ENCODE data around the gene GUCA2A. TPM values are rescaled to one million over a fixed set of nuclear protein-coding genes. Genes with fewer than 3 reads are reported as not detected.

Gene GUCA2A
- total RNA-seq, 1 experiment from 2014 or later, result not detected

- DNase-seq (ENCODE audit: low read depth), result no peak
- in situ Hi-C loops (cut with HindIII; ENCODE audit: low pct_unique_long_range_greater_than_20kb, low sequenced_read_pairs), result no loop called here
Observed at GRCh38 chr1:42179900-42180329, 15.4 kb upstream of the GUCA2A start.

GRCh38 chr1:42179275-42179674, 14.7 kb upstream of the GUCA2A start:
- no peak for DNase-seq (ENCODE audit: low read depth)

DNA sequence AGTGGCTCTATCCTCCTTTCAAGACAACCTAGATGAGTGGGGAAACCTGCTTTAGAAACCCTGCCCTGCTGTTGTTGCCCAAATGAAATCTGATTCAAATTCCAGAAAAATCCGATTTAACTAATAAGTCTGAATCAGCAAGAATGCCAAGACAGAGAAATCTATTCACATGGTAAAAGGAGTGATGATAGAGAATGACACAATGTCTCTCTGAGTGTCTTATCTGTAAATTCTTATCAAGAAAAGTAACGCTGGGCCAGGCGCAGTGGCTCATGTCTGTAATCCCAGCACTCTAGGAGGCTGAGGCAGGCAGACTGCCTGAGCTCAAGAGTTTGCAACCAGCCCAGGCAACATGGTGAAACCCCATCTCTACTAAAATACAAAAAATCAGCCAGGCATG, 13.7 kb upstream of the GUCA2A start:
- in situ Hi-C loops (cut with HindIII; ENCODE audit: low pct_unique_long_range_greater_than_20kb, low sequenced_read_pairs), result no loop called here
- DNase-seq (ENCODE audit: low read depth), result no peak

More at GRCh38 chr1:42179275-42179674, 14.7 kb upstream of the GUCA2A start:
- in situ Hi-C loops (cut with HindIII; ENCODE audit: low pct_unique_long_range_greater_than_20kb, low sequenced_read_pairs), result no loop called here

GRCh38 chr1:42177541-42177981, 13.0 kb upstream of the GUCA2A start:
- peak; percentile 33 for DNase-seq (ENCODE audit: low read depth)
- in situ Hi-C loops (cut with HindIII; ENCODE audit: low pct_unique_long_range_greater_than_20kb, low sequenced_read_pairs), result no loop called here

DNA sequence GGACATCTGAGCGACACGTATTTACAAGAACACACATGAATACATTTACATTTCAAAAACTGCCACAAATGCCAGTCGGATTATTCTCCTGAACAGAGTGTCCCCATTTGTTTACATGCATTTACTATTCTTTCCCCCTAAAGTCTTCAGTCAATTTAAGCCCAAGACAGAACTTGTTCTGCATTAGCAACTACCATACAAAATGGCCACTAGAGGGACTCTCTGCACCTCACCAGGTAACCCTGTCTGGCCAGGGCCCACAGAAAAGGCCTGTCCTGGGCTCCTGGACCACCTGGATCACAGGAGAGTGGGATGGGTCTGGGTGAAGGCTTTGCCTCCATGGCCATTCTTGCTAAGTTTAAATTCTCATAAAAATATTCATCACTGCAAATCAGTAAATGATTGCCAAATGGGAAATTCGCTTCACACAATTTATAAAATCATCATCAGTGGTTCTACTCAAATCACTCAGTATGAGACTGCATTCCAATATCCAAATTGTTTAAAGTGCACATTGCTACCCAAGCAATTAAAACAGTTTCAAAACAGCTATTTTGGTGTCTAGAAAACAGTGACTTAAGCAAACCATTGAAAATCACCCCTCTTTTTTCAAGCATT, 12.5 kb upstream of the GUCA2A start:
- DNase-seq (ENCODE audit: low read depth), result peak; percentile 30
- in situ Hi-C loops (cut with HindIII; ENCODE audit: low pct_unique_long_range_greater_than_20kb, low sequenced_read_pairs), result no loop called here

DNA sequence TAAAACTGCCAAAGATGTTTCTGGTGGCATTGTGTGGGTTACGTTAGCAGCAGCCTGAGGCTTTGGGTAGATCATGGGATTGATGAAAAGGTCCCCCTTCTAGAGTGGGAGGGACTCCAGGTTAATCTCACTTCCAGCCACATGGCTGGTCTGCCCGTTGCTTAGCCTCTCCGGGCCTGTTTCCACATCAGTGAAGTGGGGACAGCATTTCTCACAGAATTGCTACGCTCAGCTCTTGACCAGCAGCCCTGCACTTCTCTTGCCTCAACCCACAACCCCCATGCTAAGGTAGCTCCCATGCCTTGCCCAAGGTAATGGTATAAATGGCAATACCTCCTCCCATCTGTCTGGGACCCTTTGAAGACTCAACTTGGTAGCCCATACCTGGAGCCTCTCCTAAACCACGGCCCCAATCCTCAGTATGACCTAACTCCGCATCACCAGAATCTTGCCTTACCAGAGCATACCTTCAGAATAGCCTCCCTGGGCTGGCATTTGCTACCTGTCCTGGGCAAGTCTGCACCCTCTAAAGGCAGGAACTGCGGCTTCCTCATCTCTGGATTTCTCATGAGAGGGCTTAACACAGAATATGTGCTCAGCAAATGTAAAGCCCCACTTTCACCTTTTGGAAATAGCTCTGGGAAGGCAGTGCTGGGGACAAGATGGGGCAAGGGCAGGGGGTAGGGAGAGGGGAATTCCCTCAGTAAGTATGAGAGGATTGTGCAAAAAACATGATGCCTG, 10.9 kb upstream of the GUCA2A start:
- no peak for DNase-seq (ENCODE audit: low read depth)
- in situ Hi-C loops (cut with HindIII; ENCODE audit: low pct_unique_long_range_greater_than_20kb, low sequenced_read_pairs), result no loop called here

- no peak for DNase-seq (ENCODE audit: low read depth)
- in situ Hi-C loops (cut with HindIII; ENCODE audit: low pct_unique_long_range_greater_than_20kb, low sequenced_read_pairs), result no loop called here
Observed at GRCh38 chr1:42173961-42174735, 9.6 kb upstream of the GUCA2A start.

DNA sequence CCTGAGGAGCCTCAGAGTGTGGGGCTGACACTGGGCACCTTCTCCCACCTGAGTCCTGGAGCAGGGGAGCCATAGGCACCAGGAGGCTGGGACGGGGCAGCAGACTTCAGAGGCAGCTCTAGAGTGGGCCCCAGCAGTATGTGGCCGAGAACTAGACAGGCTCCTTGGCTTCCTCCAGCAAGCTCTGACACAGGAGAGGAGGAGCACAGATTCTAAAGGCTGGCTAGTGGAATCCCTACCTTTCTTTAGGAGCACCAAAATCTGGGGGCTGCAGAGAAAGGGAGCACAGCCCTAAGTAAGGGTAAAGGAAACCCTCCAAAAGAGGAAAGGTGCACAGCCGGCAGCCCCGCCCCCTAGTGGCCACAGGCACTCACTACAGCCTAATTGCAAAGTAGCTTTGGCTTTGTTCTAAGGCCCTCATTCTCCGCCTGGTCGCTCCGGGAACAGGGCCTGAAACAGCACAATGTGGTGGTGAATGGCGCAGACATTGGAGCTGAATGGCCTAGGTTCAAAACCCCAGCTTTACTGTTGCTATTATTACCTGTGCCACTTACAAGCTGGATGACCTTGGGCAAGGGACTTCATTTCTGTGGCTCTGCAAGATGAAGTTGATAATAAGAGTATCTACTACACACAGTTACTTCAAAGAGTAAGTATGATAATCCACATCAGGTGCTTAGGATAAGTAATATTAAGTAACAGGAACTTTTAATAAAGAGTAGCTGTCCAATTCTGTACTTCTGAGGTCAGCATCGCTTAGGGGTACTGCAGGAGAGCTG, 8.8 kb upstream of the GUCA2A start:
- peak; percentile 37 for DNase-seq (ENCODE audit: low read depth)
- in situ Hi-C loops (cut with HindIII; ENCODE audit: low pct_unique_long_range_greater_than_20kb, low sequenced_read_pairs), result no loop called here

- in situ Hi-C loops (cut with HindIII; ENCODE audit: low pct_unique_long_range_greater_than_20kb, low sequenced_read_pairs), result no loop called here
- no peak for DNase-seq (ENCODE audit: low read depth)
Observed at GRCh38 chr1:42172381-42173133, 8.0 kb upstream of the GUCA2A start.

GRCh38 chr1:42171679-42172266, 7.2 kb upstream of the GUCA2A start:
- in situ Hi-C loops (cut with HindIII; ENCODE audit: low pct_unique_long_range_greater_than_20kb, low sequenced_read_pairs), result no loop called here
- DNase-seq (ENCODE audit: low read depth), result no peak

DNA sequence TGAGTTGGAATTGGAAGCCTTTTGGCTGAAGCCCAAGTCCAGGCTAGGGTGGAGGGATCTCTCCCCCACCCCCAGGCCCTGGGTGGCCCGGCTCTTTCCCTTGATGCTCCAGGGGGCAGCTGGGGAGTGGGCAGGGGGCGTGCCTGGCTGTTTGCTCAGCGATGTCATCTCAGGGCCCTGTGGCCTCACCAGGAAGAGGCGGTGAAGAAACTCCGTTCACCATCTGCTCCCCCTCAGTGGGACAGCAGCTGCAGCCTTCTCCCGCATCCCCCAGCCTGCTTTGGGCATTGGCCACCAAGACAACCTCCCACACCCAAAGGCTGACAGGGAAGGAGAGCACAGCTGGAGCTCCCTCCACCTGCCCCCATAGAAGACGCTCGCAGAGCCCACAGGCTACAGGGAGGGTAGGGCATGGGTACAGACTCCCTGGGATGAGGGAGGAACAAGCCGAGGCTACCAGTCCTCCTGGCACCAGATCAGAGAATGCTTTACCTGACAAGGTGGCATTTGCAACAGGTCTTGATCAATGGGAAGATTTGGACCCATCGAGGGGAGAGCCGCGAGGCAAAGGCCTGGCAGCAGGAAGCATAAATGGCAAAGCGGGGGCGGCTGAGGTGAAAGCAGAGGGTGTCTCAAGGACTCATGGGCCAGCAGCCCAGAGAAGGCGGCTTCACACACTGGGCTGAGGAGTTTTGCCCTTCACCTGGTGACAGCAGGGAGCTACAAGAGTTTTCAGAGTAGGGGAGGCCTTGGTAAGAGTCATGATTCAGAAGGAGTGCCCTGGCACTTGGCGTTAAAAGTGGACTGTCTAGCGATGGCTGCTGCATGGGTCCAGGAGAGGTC, 6.5 kb upstream of the GUCA2A start:
- DNase-seq (ENCODE audit: low read depth), result no peak
- in situ Hi-C loops (cut with HindIII; ENCODE audit: low pct_unique_long_range_greater_than_20kb, low sequenced_read_pairs), result no loop called here

DNA sequence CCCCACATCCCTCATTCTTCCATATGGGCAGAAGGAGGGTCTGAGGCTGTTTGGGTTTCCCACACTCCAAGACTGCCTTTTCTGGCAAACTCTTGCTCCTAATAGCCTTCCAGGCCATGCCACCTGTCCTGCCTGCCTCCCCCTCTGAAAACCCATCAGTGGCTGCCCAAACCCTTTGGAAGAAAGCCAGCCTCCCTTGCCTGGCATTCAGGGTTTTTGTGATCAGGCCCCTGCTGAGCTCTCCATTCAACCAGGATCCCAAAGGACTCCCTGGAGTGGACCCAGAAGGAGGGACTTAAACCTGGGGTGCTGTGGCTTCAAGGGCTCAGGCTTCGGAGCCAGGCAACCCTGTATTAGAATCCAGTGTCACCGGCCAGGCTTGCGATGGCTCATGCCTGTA, 4.2 kb upstream of the GUCA2A start:
- in situ Hi-C loops (cut with HindIII; ENCODE audit: low pct_unique_long_range_greater_than_20kb, low sequenced_read_pairs), result no loop called here
- DNase-seq (ENCODE audit: low read depth), result no peak

GRCh38 chr1:42168391-42168670, 3.8 kb upstream of the GUCA2A start:
- in situ Hi-C loops (cut with HindIII; ENCODE audit: low pct_unique_long_range_greater_than_20kb, low sequenced_read_pairs), result no loop called here

GRCh38 chr1:42167611-42168390, 3.3 kb upstream of the GUCA2A start:
- no peak for DNase-seq (ENCODE audit: low read depth)
- in situ Hi-C loops (cut with HindIII; ENCODE audit: low pct_unique_long_range_greater_than_20kb, low sequenced_read_pairs), result no loop called here

More at GRCh38 chr1:42168391-42168670, 3.8 kb upstream of the GUCA2A start:
- DNase-seq (ENCODE audit: low read depth), result no peak

GRCh38 chr1:42165511-42166210, 1.1 kb upstream of the GUCA2A start:
- peak; percentile 93 for DNase-seq (ENCODE audit: low read depth)
- in situ Hi-C loops (cut with HindIII; ENCODE audit: low pct_unique_long_range_greater_than_20kb, low sequenced_read_pairs), result no loop called here
